Caco-2 (cell line): ENCODE measurements around the gene CABP1. TPM values are rescaled to one million over a fixed set of nuclear protein-coding genes. Genes with fewer than 3 reads are reported as not detected.

ENCODE experiments used
- BruUV-seq: library from RNA; stranded (reverse); fragments of 400-500 nt; replicated peaks from 2 replicates; lab custom pipeline; 2021; lab: Mats Ljungman, UMichigan
- CTCF ChIA-PET: fragments of 300-600 bp; sonication (Branson Sonifier 250); formaldehyde crosslinking; loops from one replicate; lab custom pipeline; 2022; ENCODE audit warnings: antibody characterized with exemption; lab: Charles Lee
- POLR2A ChIA-PET: fragments of 300-600 bp; sonication (Branson Sonifier 250); formaldehyde crosslinking; loops from one replicate; lab custom pipeline; 2022; ENCODE audit warnings: antibody characterized with exemption; lab: Charles Lee
- DNase-seq, 2 experiments: peaks; one replicate each; pipeline versions ENCODE4 v3.0.0 to v3.0.0-alpha.2; 2020 to 2022
- H3K27me3 ChIP-seq: replicated peaks from 2 replicates; pipeline ENCODE4 v1.6.0; 2011; ENCODE audit warnings: low read length; ENCODE audit not compliant: control insufficient read depth, insufficient read depth
- H3K36me3 ChIP-seq: 2 replicates; pipeline ENCODE4 v1.5.1; 2011; ENCODE audit warnings: low read length; ENCODE audit not compliant: control insufficient read depth, insufficient read depth
- H3K4me1 ChIP-seq: fragments of 250-450 bp; sonication (Bioruptor Pico); 2 replicates; pipeline ENCODE4 v1.5.1; 2020; ENCODE audit warnings: mild to moderate bottlenecking
- H3K4me3 ChIP-seq: 2 replicates; pipeline ENCODE4 v1.5.1; 2011; ENCODE audit warnings: low read depth, mild to moderate bottlenecking, control low read depth, low read length
- H3K9me3 ChIP-seq: fragments of 250-450 bp; sonication (Bioruptor Pico); 2 replicates; pipeline ENCODE4 v1.5.1; 2020; ENCODE audit warnings: mild to moderate bottlenecking, moderate library complexity
- H3K27ac Mint-ChIP-seq: one replicate; pipeline ENCODE4 v1.8.0; 2022; ENCODE audit warnings: mixed read lengths; ENCODE audit not compliant: unreplicated experiment
- H3K27me3 Mint-ChIP-seq: one replicate; pipeline ENCODE4 v1.8.0; 2022; ENCODE audit warnings: mixed read lengths; ENCODE audit not compliant: insufficient read depth, unreplicated experiment
- H3K36me3 Mint-ChIP-seq: one replicate; pipeline ENCODE4 v1.8.0; 2022; ENCODE audit warnings: mild to moderate bottlenecking, mixed read lengths; ENCODE audit not compliant: insufficient read depth, unreplicated experiment
- H3K4me1 Mint-ChIP-seq: one replicate; pipeline ENCODE4 v1.8.0; 2022; ENCODE audit warnings: low read depth, mixed read lengths; ENCODE audit not compliant: unreplicated experiment
- H3K4me3 Mint-ChIP-seq: one replicate; pipeline ENCODE4 v1.8.0; 2022; ENCODE audit warnings: mild to moderate bottlenecking, moderate library complexity, mixed read lengths; ENCODE audit not compliant: unreplicated experiment
- H3K9me3 Mint-ChIP-seq: one replicate; pipeline ENCODE4 v1.8.0; 2022; ENCODE audit warnings: mixed read lengths; ENCODE audit not compliant: unreplicated experiment
- CTCF ChIP-seq, 2 experiments: fragments of 200-600 bp in 1 of 2; IDR thresholded peaks; 1 replicate in 1 of 2; 2 replicates in 1 of 2; pipeline versions ENCODE4 v1.5.1 to v1.8.0; 2011 to 2022; ENCODE audit warnings: antibody characterized with exemption in 1 of 2, control low read depth in 1 of 2, inconsistent platforms in 1 of 2, low read depth in 1 of 2, low read length in 1 of 2, mild to moderate bottlenecking in 1 of 2, moderate library complexity in 1 of 2; ENCODE audit not compliant: insufficient read depth in 1 of 2, severe bottlenecking in 1 of 2, unreplicated experiment in 1 of 2
- intact Hi-C: fragments of 100-400 bp; cut with micrococcal nuclease; formaldehyde crosslinking; loops from one replicate; pipeline ENCODE4 v1.10.0; 2022; ENCODE audit not compliant: unreplicated experiment
- total RNA-seq: library from RNA; stranded (reverse); gene quantifications from 2 replicates; pipeline ENCODE4 v1.2.3, GENCODE V29; 2022

CABP1 gene
- total RNA-seq, 1 experiment from 2014 or later: 0.95 TPM

- no peak overlapping the region for H3K27ac Mint-ChIP-seq
- ChIA-PET CTCF (interaction anchor here (0.7 to 0.9 kb wide), 2 partner anchors 16 to 21 kb away, joined by 3 read pairs; no protein-coding TSS in a partner anchor), POLR2A (no interaction called here)
- intact Hi-C loops: no loop called here
- no peaks in the 10 kb centered on the region for H3K27me3 Mint-ChIP-seq
- H3K9me3 Mint-ChIP-seq: no peaks in the 10 kb centered on the region
- TF ChIP-seq CTCF (IDR thresholded peaks at IDR 0.05; ENCODE audit: insufficient read depth in 1 of 2, low read depth in 1 of 2, low read length in 1 of 2, severe bottlenecking in 1 of 2, unreplicated experiment in 1 of 2): peak in 1 of 2 experiments; percentile 47
- H3K9me3 ChIP-seq: no peaks in the 10 kb centered on the region
- H3K4me1 Mint-ChIP-seq: no peaks in the 10 kb centered on the region
- H3K4me3 ChIP-seq: no peak overlapping the region
- H3K4me1 ChIP-seq: no peaks in the 10 kb centered on the region
- H3K27me3 ChIP-seq: no peaks in the 10 kb centered on the region
- H3K36me3 Mint-ChIP-seq: no peaks in the 10 kb centered on the region
- no peaks in the 10 kb centered on the region for H3K36me3 ChIP-seq
- no peak for DNase-seq
- BruUV-seq: no TSS peak
- H3K4me3 Mint-ChIP-seq: no peak overlapping the region
Observed at GRCh38 chr12:120628919-120629318, 11.5 kb upstream of the CABP1 start.

- Histone ChIP-seq H3K36me3 (no peaks in the 10 kb centered on the region), H3K9me3 (no peaks in the 10 kb centered on the region), H3K27me3 (no peaks in the 10 kb centered on the region), H3K4me3 (no peak overlapping the region), H3K4me1 (no peaks in the 10 kb centered on the region)
- no peaks in the 10 kb centered on the region for H3K4me1 Mint-ChIP-seq
- H3K27ac Mint-ChIP-seq: no peak overlapping the region
- no peaks in the 10 kb centered on the region for H3K36me3 Mint-ChIP-seq
- BruUV-seq: no TSS peak
- intact Hi-C loops: no loop called here
- no peaks in the 10 kb centered on the region for H3K9me3 Mint-ChIP-seq
- H3K27me3 Mint-ChIP-seq: no peaks in the 10 kb centered on the region
- POLR2A ChIA-PET: no interaction called here
- no peak for TF ChIP-seq CTCF (IDR thresholded peaks at IDR 0.05; ENCODE audit: insufficient read depth in 1 of 2, low read depth in 1 of 2, low read length in 1 of 2, severe bottlenecking in 1 of 2, unreplicated experiment in 1 of 2)
- no peak overlapping the region for H3K4me3 Mint-ChIP-seq
- CTCF ChIA-PET: interaction anchor here (0.6 kb wide), 1 partner anchor 249 kb away, joined by 3 read pairs; no protein-coding TSS in a partner anchor
- DNase-seq: no peak
Observed at GRCh38 chr12:120630104-120630892, 10.1 kb upstream of the CABP1 start.

GRCh38 chr12:120631097-120631496 is 9.3 kb upstream of the CABP1 start:
- ChIA-PET CTCF (no interaction called here), POLR2A (no interaction called here)
- Mint-ChIP-seq H3K36me3 (no peaks in the 10 kb centered on the region), H3K4me3 (no peak overlapping the region), H3K9me3 (no peaks in the 10 kb centered on the region), H3K4me1 (no peaks in the 10 kb centered on the region), H3K27ac (no peak overlapping the region), H3K27me3 (no peaks in the 10 kb centered on the region)
- no peaks in the 10 kb centered on the region for H3K27me3 ChIP-seq
- no peak overlapping the region for H3K4me3 ChIP-seq
- H3K9me3 ChIP-seq: no peaks in the 10 kb centered on the region
- H3K36me3 ChIP-seq: no peaks in the 10 kb centered on the region
- BruUV-seq: no TSS peak
- TF ChIP-seq CTCF (IDR thresholded peaks at IDR 0.05; ENCODE audit: insufficient read depth in 1 of 2, low read depth in 1 of 2, low read length in 1 of 2, severe bottlenecking in 1 of 2, unreplicated experiment in 1 of 2): no peak
- H3K4me1 ChIP-seq: no peaks in the 10 kb centered on the region
- no peak for DNase-seq
- intact Hi-C loops: no loop called here
